COLO668 (cell line): ENCODE measurements around the gene LGI4.
"Not testable (repeated sequence)": the region's sequence is repeated elsewhere in the genome, so short reads cannot be mapped to it uniquely, and the experiment has no call there.

ENCODE experiments used
- DNase-seq: peaks from one replicate; lab custom pipeline; 2025; ENCODE audit not compliant: unreplicated experiment; lab: John Stamatoyannopoulos, UW

The LGI4 gene

GRCh38 chr19:35107545-35107944 lies 27.3 kb downstream of the LGI4 start:
- DNase-seq = no peak

GRCh38 chr19:35106898-35107541 lies 27.8 kb downstream of the LGI4 start:
- DNase-seq = no peak

DNA sequence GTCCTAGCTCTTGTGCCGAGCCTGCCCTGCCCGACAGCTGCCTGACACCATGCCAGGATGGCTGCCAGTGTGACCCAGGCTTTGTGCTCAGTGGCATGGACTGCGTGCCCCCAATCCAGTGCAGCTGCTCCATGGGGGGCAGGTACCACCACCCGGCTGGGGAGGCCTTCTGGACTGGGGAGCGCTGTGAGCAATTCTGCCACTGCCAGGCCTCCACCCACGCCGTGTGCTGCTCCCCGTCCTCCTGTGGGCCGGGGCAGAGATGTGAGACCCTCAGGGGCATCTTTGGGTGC lies 28.6 kb downstream of the LGI4 start:
- DNase-seq = no peak

DNA sequence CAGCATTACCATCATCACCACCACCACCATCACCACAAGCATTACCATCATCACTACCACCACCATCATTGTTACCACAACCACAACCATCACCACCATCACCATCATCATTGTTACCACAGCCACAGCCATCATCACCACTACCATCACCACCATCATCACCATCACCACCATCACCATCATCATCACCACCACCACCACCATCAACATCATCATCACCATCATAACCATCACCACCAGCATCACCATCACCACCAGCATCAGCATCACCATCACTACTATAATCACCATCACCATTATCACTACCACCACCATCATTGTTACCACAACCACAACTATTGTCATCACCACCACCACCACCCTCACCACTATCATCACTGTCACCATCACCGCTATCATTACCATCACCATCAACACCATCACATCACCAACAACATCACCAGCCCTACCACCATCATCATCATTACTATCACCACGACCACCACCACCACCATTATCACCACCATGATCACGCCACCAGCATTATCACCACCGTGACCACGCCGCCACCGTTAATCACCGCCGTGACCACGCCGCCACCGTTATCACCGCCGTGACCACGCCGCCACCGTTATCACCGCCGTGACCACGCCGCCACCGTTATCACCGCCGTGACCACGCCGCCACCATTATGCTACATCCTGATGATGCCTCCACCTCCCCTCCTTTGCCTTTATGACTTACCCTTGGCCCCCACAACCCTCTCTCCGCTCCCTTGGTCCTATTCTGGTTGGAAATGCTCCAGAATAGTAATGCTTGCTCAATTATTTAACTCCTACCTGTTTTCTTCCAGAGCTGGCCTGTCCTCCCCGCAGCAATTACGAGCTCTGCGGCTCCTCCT lies 29.2 kb downstream of the LGI4 start:
- no peak for DNase-seq

GRCh38 chr19:35105047-35105410 lies 29.8 kb downstream of the LGI4 start:
- DNase-seq = no peak

- no peak for DNase-seq
Observed at GRCh38 chr19:35104361-35104760, 30.5 kb downstream of the LGI4 start.

DNA sequence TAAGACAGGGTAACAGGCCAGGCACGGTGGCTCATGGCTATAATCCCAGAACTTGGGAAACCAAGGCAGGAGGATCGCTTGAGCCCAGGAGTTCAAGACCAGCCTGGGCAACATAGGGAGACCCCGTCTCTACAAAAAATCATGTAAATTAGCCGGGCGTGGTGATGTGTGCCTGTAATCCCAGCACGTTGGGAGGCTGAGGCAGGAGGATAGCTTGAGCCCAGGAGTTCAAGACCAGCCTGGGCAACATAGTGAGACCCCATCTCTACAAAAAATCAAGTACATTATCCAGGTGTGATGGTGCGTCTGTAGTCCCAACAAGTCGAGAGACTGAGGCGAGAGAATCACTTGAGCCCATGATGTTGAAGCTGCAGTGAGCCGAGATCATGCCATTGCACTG lies 31.2 kb downstream of the LGI4 start:
- DNase-seq = not testable (repeated sequence)

GRCh38 chr19:35101949-35102348 lies 32.9 kb downstream of the LGI4 start:
- DNase-seq = not testable (repeated sequence)

DNA sequence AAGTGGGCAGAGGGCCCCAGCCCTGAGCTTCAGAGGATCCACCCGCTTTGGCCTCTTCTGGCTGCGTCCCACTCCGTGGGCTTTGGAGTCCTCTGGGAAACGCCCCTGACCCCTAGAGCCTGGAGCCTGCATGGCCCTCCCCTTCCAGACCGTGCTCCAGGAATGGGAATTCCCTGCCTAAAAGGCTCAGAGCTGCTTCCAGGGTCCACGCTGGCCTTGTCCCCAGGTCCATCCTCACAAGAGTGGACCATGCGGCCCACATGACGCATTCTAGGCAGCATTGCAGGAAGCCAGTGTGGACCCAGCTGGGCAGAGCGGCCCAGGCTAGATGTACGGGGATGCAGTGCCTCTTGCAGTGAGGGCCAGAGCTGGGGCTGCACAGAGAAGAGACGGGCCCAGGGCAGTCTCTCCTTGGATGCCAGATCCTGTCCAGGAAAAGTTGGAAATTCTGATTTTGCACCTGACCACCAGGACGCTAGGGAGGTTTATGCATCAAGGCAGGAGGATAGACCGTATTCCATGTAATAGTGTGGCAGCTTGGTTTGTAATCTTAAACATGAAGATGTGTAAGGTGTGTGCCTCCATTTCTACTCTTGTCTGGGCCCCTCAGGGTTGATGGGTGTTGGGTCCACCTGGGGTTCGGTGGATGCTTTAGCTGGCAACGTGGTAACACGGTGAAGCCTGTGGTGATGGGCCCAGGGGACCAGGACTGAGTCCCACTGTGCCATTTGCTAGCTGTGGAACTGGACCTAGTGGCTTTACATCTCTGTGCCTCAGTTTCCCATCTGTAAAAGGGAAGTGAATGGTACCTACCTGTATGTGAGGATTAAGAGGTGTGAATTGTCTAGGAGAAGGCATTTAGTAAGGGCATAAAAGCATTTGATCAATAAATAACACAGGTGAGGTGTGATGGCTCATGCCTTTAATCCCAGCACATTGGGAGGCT lies 34.0 kb downstream of the LGI4 start:
- no peak for DNase-seq

DNA sequence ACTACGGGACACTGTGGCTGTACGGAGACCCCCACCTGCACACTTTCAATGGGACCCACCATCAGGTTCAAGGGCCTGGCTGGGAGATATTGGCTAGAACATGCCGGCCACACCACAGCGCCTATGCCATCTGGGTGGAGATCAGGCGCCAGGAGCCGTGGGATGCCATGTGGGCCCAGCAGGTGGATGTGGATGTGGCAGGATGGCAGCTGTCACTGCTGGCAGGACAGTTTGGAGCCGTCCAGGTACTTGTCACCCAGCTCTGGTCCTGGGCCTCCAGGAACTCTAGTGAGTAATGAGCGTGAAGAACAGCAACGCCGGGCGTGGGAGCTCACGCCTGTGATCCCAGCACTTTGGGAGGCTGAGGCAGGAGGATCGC lies 35.0 kb downstream of the LGI4 start:
- no peak for DNase-seq

DNA sequence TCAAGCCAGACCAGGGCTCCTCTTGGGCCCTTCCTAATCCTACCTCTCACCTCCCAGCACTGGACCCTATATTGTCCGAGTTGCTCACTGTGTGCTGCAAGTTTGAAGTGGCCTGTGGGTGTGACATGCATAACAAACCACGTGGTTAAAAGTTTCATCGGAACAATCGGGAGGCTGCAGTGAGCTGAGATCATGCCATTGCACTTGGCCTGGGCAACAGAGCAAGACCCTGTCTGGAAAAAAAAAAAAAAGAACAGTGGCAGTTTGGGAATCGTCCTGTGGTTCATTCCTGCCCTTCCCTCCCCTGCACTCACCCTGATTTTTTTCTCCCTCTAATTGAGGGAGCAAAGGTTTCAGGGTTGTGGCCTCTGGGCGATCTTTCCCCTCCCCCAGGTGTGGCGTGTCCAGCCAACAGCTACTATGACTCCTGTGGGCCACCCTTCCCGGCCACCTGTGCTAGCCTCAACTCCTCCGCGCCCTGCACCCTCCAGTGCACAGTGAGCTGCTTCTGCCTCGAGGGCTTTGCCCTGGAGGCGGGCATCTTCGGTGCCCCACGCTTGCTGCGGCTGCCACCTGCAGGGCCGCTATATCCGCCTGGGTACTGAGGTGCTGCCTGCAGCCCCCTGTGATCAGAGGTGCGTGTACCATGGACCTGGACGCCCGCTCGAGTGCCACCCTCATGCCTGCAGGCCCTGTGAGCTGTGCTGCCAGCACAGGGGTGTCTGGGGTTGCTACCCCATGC lies 35.5 kb downstream of the LGI4 start:
- DNase-seq = no peak

- DNase-seq = peak; percentile 4
Observed at GRCh38 chr19:35098413-35099049, 36.3 kb downstream of the LGI4 start.

DNA sequence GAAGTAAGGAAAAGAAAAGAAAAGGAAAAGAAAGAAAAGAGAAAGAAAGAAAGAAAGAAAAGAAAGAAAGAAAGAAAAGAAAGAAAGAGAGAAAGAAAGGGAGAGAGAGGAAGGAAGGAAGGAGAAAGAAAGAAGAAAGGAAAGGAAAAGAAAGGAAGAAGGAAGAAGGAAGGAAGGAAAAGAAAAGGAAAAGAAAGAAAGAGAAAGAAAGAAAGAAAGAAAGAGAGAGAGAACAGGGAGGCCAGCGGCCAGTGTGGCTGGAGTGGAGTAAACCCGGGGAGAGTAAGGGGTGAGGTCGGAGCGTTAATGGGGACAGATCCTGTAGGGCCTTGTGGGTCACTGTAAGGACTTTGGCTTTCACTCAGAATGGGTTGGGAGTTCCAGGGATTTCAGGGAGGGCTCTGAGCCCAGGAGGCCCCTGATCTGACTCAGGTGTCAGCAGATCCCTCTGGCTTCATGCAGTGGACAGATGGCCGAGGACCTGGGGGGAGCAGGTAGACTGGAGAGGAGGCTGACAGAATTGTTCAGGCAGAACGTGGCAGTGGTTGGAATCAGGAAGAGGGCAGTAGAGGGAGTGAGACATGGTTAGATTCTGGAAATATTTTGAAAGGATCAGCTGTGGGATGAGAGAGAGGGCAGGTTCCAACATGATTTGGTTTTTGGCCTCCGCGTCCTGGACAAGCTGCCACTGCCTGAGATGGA lies 39.0 kb downstream of the LGI4 start:
- DNase-seq = no peak

GRCh38 chr19:35094656-35095055 lies 40.2 kb downstream of the LGI4 start:
- no peak for DNase-seq

DNA sequence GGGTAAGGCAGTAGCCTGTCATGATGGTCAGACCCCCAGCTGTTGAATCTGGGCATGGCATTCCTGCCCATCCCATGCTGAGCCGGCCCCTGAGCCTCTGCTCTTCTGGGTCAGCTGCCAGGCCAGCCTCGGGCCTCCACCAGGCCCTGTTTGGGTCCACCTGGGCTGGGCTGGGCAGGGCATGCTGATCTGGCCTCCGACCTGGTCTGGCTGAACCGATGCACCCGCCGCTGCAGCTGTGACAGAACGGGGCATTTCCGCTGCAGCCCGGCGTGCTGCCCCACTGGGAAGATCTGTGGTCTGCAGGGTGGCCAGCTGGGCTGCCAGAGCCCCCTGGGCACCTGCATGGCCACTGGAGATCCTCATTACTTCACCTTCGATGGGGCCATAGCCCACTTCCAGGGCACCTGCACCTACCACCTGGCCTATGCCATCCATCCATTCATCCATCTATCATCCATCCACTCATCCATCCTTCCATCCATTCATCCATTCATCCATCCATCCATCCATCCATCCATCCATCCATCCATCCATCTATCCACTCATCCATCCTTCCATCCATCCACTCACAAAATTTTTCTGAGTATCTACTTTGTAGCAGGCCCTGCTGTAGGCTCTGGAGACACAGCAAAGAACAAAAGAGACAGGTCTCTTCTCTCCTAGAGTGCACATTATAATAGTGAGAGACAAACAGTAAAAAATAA lies 40.8 kb downstream of the LGI4 start:
- no peak for DNase-seq

- DNase-seq = no peak
Observed at GRCh38 chr19:35093430-35093829, 41.4 kb downstream of the LGI4 start.

DNA sequence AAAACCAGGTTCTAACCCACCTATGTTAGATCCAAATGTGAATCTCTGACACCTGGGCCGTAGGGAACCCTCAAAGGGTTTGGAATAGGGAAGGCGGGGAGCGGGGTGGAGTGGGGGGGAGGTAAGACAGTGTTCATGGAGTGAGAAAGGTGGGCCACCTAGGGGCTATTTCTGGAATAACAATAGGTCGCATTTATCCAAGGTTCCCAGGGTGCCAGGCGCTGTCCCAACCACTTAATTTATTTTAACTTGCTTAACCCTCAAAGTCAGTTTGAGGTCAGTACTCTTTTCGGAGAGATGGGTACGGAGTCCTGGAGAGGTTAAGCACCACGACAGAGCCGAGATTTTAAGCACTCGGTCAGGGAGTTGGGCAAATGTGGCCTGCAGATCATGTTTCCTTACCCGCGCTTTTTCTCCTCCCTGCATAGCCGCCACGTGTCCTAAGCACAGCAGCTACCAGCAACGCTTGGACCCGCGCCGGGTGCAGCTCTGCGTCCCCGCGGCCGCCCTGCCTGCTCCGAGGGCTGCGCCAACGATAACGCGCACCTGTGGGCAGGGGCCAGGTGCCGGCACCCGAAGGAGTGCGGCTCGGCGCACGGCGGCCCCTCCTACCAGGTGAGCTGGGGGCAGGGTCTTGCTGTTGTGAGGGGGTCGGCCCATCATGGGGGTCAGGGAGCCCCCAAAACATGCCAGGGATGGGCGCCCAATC lies 44.2 kb downstream of the LGI4 start:
- DNase-seq = peak; percentile 41

- no peak for DNase-seq
Observed at GRCh38 chr19:35090160-35090505, 44.7 kb downstream of the LGI4 start.

GRCh38 chr19:35089554-35089953 lies 45.3 kb downstream of the LGI4 start:
- no peak for DNase-seq
